Neural cell (in vitro differentiated cells): ENCODE results near the gene EAF2. TPM values are rescaled to one million over a fixed set of nuclear protein-coding genes. Genes with fewer than 3 reads are reported as not detected.
A peak's percentile ranks its signal among the peaks of the same experiment; 100 is the strongest.

Source experiments
- H2AFZ ChIP-seq: fragments of 200-600, 300-800 bp; sonication (generic), shearing (Covaris generic); 2 replicates; pipeline ENCODE4 v1.6.0; 2014; ENCODE audit warnings: low read depth, mild to moderate bottlenecking, antibody characterized with exemption, low read length, moderate library complexity
- H3F3A ChIP-seq: fragments of 200-600 bp; shearing (Covaris generic); 2 replicates; pipeline ENCODE4 v1.6.1; 2016; ENCODE audit warnings: mild to moderate bottlenecking, moderate library complexity, mixed read lengths, antibody characterized with exemption, low read length; ENCODE audit not compliant: insufficient read depth, poor library complexity, severe bottlenecking
- H3K27ac ChIP-seq: fragments of 200-600, 300-800 bp; sonication (generic), shearing (Covaris generic); 2 replicates; pipeline ENCODE4 v1.5.1; 2014; ENCODE audit warnings: mild to moderate bottlenecking, low read length, moderate library complexity
- H3K27me3 ChIP-seq: fragments of 300-800, 200-600 bp; sonication (generic), shearing (Covaris generic); 2 replicates; pipeline ENCODE4 v1.6.0; 2014; ENCODE audit warnings: mild to moderate bottlenecking, low read depth, low read length, moderate library complexity; ENCODE audit not compliant: insufficient read depth
- H3K36me3 ChIP-seq: fragments of 300-800, 200-600 bp; sonication (generic), shearing (Covaris generic); 2 replicates; pipeline ENCODE4 v1.5.1; 2014; ENCODE audit warnings: mild to moderate bottlenecking, antibody characterized with exemption, low read length, moderate library complexity; ENCODE audit not compliant: insufficient read depth
- H3K4me2 ChIP-seq: fragments of 300-800, 200-600 bp; sonication (generic), shearing (Covaris generic); 2 replicates; pipeline ENCODE4 v1.6.0; 2014; ENCODE audit warnings: mild to moderate bottlenecking, low read length
- H3K4me3 ChIP-seq: fragments of 300-800, 200-600 bp; sonication (generic), shearing (Covaris generic); 2 replicates; pipeline ENCODE4 v1.5.1; 2014; ENCODE audit warnings: mild to moderate bottlenecking, low read length, moderate library complexity
- H3K79me2 ChIP-seq: fragments of 200-600 bp; shearing (Covaris generic); replicated peaks from 2 replicates; pipeline ENCODE4 v1.6.0; 2014; ENCODE audit warnings: mild to moderate bottlenecking, low read length, moderate library complexity; ENCODE audit not compliant: insufficient read depth
- H3K9ac ChIP-seq: fragments of 300-800, 200-600 bp; sonication (generic), shearing (Covaris generic); 2 replicates; pipeline ENCODE4 v1.6.1; 2016; ENCODE audit warnings: mild to moderate bottlenecking, low read length, mixed read lengths
- H3K9me2 ChIP-seq: fragments of 200-600 bp; shearing (Covaris generic); 2 replicates; pipeline ENCODE4 v1.6.1; 2016; ENCODE audit warnings: mild to moderate bottlenecking, low read length, mixed read lengths; ENCODE audit not compliant: insufficient read depth
- H3K9me3 ChIP-seq: fragments of 200-600, 300-800 bp; sonication (generic), shearing (Covaris generic); 2 replicates; pipeline ENCODE4 v1.6.1; 2016; ENCODE audit warnings: mild to moderate bottlenecking, mixed run types, low read length, moderate library complexity, mixed read lengths
- H4K20me1 ChIP-seq: fragments of 200-600 bp; shearing (Covaris generic); 2 replicates; pipeline ENCODE4 v1.6.1; 2016; ENCODE audit warnings: mild to moderate bottlenecking, mixed run types; ENCODE audit not compliant: insufficient read depth
- CTCF ChIP-seq: fragments of 450-650 bp; IDR thresholded peaks from 2 replicates; pipeline ENCODE4 v1.5.1; 2014; ENCODE audit warnings: antibody characterized with exemption, mild to moderate bottlenecking, moderate library complexity; ENCODE audit not compliant: poor library complexity, severe bottlenecking
- EP300 ChIP-seq: fragments of 450-650 bp; conservative IDR thresholded peaks from 2 replicates; pipeline ENCODE4 v1.6.1; 2014; ENCODE audit warnings: antibody characterized with exemption, mild to moderate bottlenecking, moderate library complexity; ENCODE audit not compliant: poor library complexity, severe bottlenecking
- EZH2 ChIP-seq: fragments of 200-600, 300-800 bp; shearing (Covaris generic), sonication (generic); IDR thresholded peaks from 2 replicates; pipeline ENCODE4 v1.6.1; 2014; ENCODE audit warnings: antibody characterized with exemption, low read length, borderline replicate concordance, mild to moderate bottlenecking; ENCODE audit not compliant: insufficient read depth, poor library complexity, severe bottlenecking
- MXI1 ChIP-seq: fragments of 450-650 bp; conservative IDR thresholded peaks from 2 replicates; pipeline ENCODE4 v1.6.1; 2014; ENCODE audit warnings: antibody characterized with exemption, mild to moderate bottlenecking; ENCODE audit not compliant: poor library complexity, severe bottlenecking
- POLR2AphosphoS5 ChIP-seq: IDR thresholded peaks from 2 replicates; pipeline ENCODE4 v1.6.1; 2012
- RAD21 ChIP-seq: fragments of 450-650 bp; conservative IDR thresholded peaks from 2 replicates; pipeline ENCODE4 v1.6.1; 2014; ENCODE audit warnings: antibody characterized with exemption, mild to moderate bottlenecking, moderate library complexity
- SMC3 ChIP-seq: fragments of 450-650 bp; conservative IDR thresholded peaks from 2 replicates; pipeline ENCODE4 v1.6.1; 2014; ENCODE audit warnings: antibody characterized with exemption, mild to moderate bottlenecking, moderate library complexity; ENCODE audit not compliant: poor library complexity
- TAF1 ChIP-seq: IDR thresholded peaks from 2 replicates; pipeline ENCODE4 v1.6.1; 2012; ENCODE audit warnings: low read depth
- polyA plus RNA-seq: library from polyadenylated mRNA; depleted of rRNA; stranded (reverse); fragments of >200 nt; gene quantifications from 2 replicates; pipeline ENCODE4 v1.2.3, GENCODE V29; 2014
- TF ChIP-seq, protein P1 (sequence below): IDR thresholded peaks from 2 replicates; pipeline ENCODE4 v1.6.1; 2012; ENCODE audit warnings: borderline replicate concordance

Gene EAF2
- polyA plus RNA-seq, 1 donor from 2014 or later, result 2.0 TPM

- Histone ChIP-seq H3K4me2 (no peak overlapping the region), H3K36me3 (peaks cover 18% of the 10 kb centered on the region)
Measured at GRCh38 chr3:121822973-121823372, 12.0 kb upstream of the EAF2 start.

GRCh38 chr3:121834157-121834670, 795 bp upstream of the EAF2 start:
- H3K9me2 ChIP-seq, result no peaks in the 10 kb centered on the region
- peak overlapping the region; percentile 68 for H3K9ac ChIP-seq
- no peaks in the 10 kb centered on the region for H3K36me3 ChIP-seq
- H4K20me1 ChIP-seq, result no peaks in the 10 kb centered on the region
- peak overlapping the region; percentile 82 for H3K4me3 ChIP-seq
- H3K27ac ChIP-seq, result peak overlapping the region; percentile 32
- peaks cover 7% of the 10 kb centered on the region for H3K27me3 ChIP-seq
- TF ChIP-seq RAD21 (no peak), EZH2 (no peak), TAF1 (no peak), POLR2AphosphoS5 (no peak), EP300 (no peak), CTCF (no peak), MXI1 (no peak), SMC3 (no peak)
- TF ChIP-seq, protein P1, sequence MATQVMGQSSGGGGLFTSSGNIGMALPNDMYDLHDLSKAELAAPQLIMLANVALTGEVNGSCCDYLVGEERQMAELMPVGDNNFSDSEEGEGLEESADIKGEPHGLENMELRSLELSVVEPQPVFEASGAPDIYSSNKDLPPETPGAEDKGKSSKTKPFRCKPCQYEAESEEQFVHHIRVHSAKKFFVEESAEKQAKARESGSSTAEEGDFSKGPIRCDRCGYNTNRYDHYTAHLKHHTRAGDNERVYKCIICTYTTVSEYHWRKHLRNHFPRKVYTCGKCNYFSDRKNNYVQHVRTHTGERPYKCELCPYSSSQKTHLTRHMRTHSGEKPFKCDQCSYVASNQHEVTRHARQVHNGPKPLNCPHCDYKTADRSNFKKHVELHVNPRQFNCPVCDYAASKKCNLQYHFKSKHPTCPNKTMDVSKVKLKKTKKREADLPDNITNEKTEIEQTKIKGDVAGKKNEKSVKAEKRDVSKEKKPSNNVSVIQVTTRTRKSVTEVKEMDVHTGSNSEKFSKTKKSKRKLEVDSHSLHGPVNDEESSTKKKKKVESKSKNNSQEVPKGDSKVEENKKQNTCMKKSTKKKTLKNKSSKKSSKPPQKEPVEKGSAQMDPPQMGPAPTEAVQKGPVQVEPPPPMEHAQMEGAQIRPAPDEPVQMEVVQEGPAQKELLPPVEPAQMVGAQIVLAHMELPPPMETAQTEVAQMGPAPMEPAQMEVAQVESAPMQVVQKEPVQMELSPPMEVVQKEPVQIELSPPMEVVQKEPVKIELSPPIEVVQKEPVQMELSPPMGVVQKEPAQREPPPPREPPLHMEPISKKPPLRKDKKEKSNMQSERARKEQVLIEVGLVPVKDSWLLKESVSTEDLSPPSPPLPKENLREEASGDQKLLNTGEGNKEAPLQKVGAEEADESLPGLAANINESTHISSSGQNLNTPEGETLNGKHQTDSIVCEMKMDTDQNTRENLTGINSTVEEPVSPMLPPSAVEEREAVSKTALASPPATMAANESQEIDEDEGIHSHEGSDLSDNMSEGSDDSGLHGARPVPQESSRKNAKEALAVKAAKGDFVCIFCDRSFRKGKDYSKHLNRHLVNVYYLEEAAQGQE, result no peak
- peak overlapping the region; percentile 89 for H3K4me2 ChIP-seq
- H2AFZ ChIP-seq, result peak overlapping the region; percentile 72
- H3K9me3 ChIP-seq, result no peaks in the 10 kb centered on the region
- H3K79me2 ChIP-seq, result peaks cover 8% of the 10 kb centered on the region
- peaks cover 4% of the 10 kb centered on the region for H3F3A ChIP-seq

More at GRCh38 chr3:121822973-121823372, 12.0 kb upstream of the EAF2 start:
- no peaks in the 10 kb centered on the region for H3K9me2 ChIP-seq
- no peak overlapping the region for H3K4me3 ChIP-seq
- no peak overlapping the region for H3K27ac ChIP-seq
- H3K9ac ChIP-seq, result no peak overlapping the region
- no peaks in the 10 kb centered on the region for H3F3A ChIP-seq
- H3K27me3 ChIP-seq, result no peaks in the 10 kb centered on the region
- no peak overlapping the region for H2AFZ ChIP-seq
- no peaks in the 10 kb centered on the region for H4K20me1 ChIP-seq
- TF ChIP-seq, protein P1, result no peak
- TF ChIP-seq TAF1, result no peak
- no peak for TF ChIP-seq MXI1
- TF ChIP-seq EP300, result no peak
- no peak for TF ChIP-seq POLR2AphosphoS5
- TF ChIP-seq RAD21, result no peak
- no peak for TF ChIP-seq CTCF
- no peaks in the 10 kb centered on the region for H3K79me2 ChIP-seq
- no peaks in the 10 kb centered on the region for H3K9me3 ChIP-seq
